Measurements from ENCODE around the gene CNTNAP2. TPM values are rescaled to one million over a fixed set of nuclear protein-coding genes. Genes with fewer than 3 reads are reported as not detected.

The CNTNAP2 gene
- total and polyA plus RNA-seq, 2 donors (not counting 1 experiment from before 2014, with no cell fraction given) = not detected

DNA sequence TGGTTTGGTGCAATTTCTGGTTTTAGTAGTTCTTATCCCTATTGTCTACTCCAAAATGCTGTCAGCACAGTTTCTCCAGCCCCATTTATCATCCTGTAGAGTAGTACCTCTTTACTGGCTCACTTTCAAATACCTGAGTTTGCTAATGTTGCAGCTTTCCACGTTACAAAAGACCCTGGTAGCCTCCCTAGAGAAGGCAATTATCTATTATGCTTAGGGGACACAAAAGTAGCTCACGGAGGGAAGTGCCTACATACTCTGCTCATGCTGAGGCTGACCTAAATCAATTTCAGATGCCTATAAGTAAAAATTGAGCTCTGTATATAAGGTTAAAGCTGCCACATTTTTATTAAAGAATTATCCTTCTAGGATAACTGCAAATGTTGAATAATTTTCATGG lies 603.6 kb downstream of the CNTNAP2 start:
- Histone ChIP-seq H3K4me3 (replicated peaks in 1 of 4; ENCODE audit: control extremely low read depth in 1 of 4, insufficient read depth in 1 of 4, low read depth in 3 of 4, low read length in 4 of 4) (no peak overlapping the region), H3K79me2 (ENCODE audit: control insufficient read depth, insufficient read depth, low read length) (no peaks in the 10 kb centered on the region), H3K4me1 (ENCODE audit: control insufficient read depth, extremely low read depth, insufficient read depth, low read length) (no peaks in the 10 kb centered on the region), H3K4me2 (ENCODE audit: extremely low read depth, insufficient read depth, low read length) (no peak overlapping the region), H3K27me3 (ENCODE audit: control insufficient read depth, insufficient read depth, low read length) (no peaks in the 10 kb centered on the region), H3K36me3 (ENCODE audit: control insufficient read depth, insufficient read depth, low read length) (no peaks in the 10 kb centered on the region), H3K9ac (ENCODE audit: insufficient read depth, low read length) (no peak overlapping the region), H3K27ac (ENCODE audit: insufficient read depth, low read length) (no peak overlapping the region), H2AFZ (ENCODE audit: low read length) (no peak overlapping the region), H4K20me1 (ENCODE audit: control insufficient read depth, extremely low read depth, insufficient read depth, low read length) (no peaks in the 10 kb centered on the region), H3K9me3 (ENCODE audit: control insufficient read depth, insufficient read depth, low read depth, low read length) (no peaks in the 10 kb centered on the region)
- no peak for DNase-seq (ENCODE audit: low read depth in 2 of 2)
- TF ChIP-seq EZH2 (IDR thresholded peaks at IDR 0.05; ENCODE audit: low read length, missing control alignments) = no peak
- TF ChIP-seq, protein P1, sequence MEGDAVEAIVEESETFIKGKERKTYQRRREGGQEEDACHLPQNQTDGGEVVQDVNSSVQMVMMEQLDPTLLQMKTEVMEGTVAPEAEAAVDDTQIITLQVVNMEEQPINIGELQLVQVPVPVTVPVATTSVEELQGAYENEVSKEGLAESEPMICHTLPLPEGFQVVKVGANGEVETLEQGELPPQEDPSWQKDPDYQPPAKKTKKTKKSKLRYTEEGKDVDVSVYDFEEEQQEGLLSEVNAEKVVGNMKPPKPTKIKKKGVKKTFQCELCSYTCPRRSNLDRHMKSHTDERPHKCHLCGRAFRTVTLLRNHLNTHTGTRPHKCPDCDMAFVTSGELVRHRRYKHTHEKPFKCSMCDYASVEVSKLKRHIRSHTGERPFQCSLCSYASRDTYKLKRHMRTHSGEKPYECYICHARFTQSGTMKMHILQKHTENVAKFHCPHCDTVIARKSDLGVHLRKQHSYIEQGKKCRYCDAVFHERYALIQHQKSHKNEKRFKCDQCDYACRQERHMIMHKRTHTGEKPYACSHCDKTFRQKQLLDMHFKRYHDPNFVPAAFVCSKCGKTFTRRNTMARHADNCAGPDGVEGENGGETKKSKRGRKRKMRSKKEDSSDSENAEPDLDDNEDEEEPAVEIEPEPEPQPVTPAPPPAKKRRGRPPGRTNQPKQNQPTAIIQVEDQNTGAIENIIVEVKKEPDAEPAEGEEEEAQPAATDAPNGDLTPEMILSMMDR (conservative IDR thresholded peaks at IDR 0.05 in 1 of 2, IDR thresholded peaks at IDR 0.05 in 1 of 2; ENCODE audit: low read depth in 1 of 2, low read length in 2 of 2) = no peak

GRCh38 chr7:146722986-146723385 lies 606.4 kb downstream of the CNTNAP2 start:
- no peak for TF ChIP-seq EZH2 (IDR thresholded peaks at IDR 0.05; ENCODE audit: low read length, missing control alignments)
- TF ChIP-seq, protein P1 (conservative IDR thresholded peaks at IDR 0.05 in 1 of 2, IDR thresholded peaks at IDR 0.05 in 1 of 2; ENCODE audit: low read depth in 1 of 2, low read length in 2 of 2) = no peak
- H3K9me3 ChIP-seq (ENCODE audit: control insufficient read depth, insufficient read depth, low read depth, low read length) = no peaks in the 10 kb centered on the region
- H3K9ac ChIP-seq (ENCODE audit: insufficient read depth, low read length) = no peak overlapping the region
- H3K4me3 ChIP-seq (replicated peaks in 1 of 4; ENCODE audit: control extremely low read depth in 1 of 4, insufficient read depth in 1 of 4, low read depth in 3 of 4, low read length in 4 of 4) = no peak overlapping the region
- H3K4me2 ChIP-seq (ENCODE audit: extremely low read depth, insufficient read depth, low read length) = no peak overlapping the region
- no peaks in the 10 kb centered on the region for H4K20me1 ChIP-seq (ENCODE audit: control insufficient read depth, extremely low read depth, insufficient read depth, low read length)
- H3K36me3 ChIP-seq (ENCODE audit: control insufficient read depth, insufficient read depth, low read length) = no peaks in the 10 kb centered on the region
- H3K27ac ChIP-seq (ENCODE audit: insufficient read depth, low read length) = no peak overlapping the region
- no peaks in the 10 kb centered on the region for H3K27me3 ChIP-seq (ENCODE audit: control insufficient read depth, insufficient read depth, low read length)
- H3K79me2 ChIP-seq (ENCODE audit: control insufficient read depth, insufficient read depth, low read length) = no peaks in the 10 kb centered on the region
- DNase-seq (ENCODE audit: low read depth in 2 of 2) = no peak
- no peaks in the 10 kb centered on the region for H3K4me1 ChIP-seq (ENCODE audit: control insufficient read depth, extremely low read depth, insufficient read depth, low read length)
- H2AFZ ChIP-seq (ENCODE audit: low read length) = no peak overlapping the region

GRCh38 chr7:146725520-146725919 lies 608.9 kb downstream of the CNTNAP2 start:
- Histone ChIP-seq H3K79me2 (ENCODE audit: control insufficient read depth, insufficient read depth, low read length) (no peaks in the 10 kb centered on the region), H4K20me1 (ENCODE audit: control insufficient read depth, extremely low read depth, insufficient read depth, low read length) (no peaks in the 10 kb centered on the region), H3K27ac (ENCODE audit: insufficient read depth, low read length) (no peak overlapping the region), H3K4me3 (replicated peaks in 1 of 4; ENCODE audit: control extremely low read depth in 1 of 4, insufficient read depth in 1 of 4, low read depth in 3 of 4, low read length in 4 of 4) (no peak overlapping the region), H3K4me1 (ENCODE audit: control insufficient read depth, extremely low read depth, insufficient read depth, low read length) (no peaks in the 10 kb centered on the region), H3K4me2 (ENCODE audit: extremely low read depth, insufficient read depth, low read length) (no peak overlapping the region), H3K36me3 (ENCODE audit: control insufficient read depth, insufficient read depth, low read length) (no peaks in the 10 kb centered on the region), H2AFZ (ENCODE audit: low read length) (no peak overlapping the region), H3K27me3 (ENCODE audit: control insufficient read depth, insufficient read depth, low read length) (no peaks in the 10 kb centered on the region), H3K9ac (ENCODE audit: insufficient read depth, low read length) (no peak overlapping the region), H3K9me3 (ENCODE audit: control insufficient read depth, insufficient read depth, low read depth, low read length) (no peaks in the 10 kb centered on the region)
- DNase-seq (ENCODE audit: low read depth in 2 of 2) = no peak
- TF ChIP-seq, protein P1 (conservative IDR thresholded peaks at IDR 0.05 in 1 of 2, IDR thresholded peaks at IDR 0.05 in 1 of 2; ENCODE audit: low read depth in 1 of 2, low read length in 2 of 2) = no peak
- no peak for TF ChIP-seq EZH2 (IDR thresholded peaks at IDR 0.05; ENCODE audit: low read length, missing control alignments)

Data from fibroblast of lung (primary cell).